GM12801 (cell line): ENCODE measurements around the gene SLC9A6.

Experiments used
- TF ChIP-seq, protein P1 (sequence below): IDR thresholded peaks from one replicate; pipeline ENCODE4 v1.5.1; 2011; ENCODE audit warnings: control low read depth; ENCODE audit not compliant: insufficient read length; ENCODE audit errors: extremely low read depth

The SLC9A6 gene

DNA sequence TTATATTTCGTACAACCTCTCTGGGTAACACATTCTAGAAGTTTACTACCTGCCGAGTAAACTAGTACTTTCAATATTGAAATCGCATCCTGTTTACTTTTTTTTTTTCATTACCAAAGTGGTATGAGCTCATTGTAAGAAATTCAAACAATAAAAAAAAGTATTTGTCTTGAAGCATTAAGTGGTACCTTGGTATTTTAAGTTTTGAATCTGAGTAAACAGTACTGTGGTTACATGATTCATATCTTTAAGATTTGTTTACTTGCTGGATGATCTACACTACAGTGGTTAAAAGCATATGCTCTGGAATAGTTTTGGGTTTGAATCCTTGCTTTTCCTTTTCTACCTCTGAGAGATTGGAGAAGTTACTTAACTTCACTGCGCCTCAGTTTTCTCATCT is 7.6 kb upstream of the SLC9A6 start:
- TF ChIP-seq, protein P1, sequence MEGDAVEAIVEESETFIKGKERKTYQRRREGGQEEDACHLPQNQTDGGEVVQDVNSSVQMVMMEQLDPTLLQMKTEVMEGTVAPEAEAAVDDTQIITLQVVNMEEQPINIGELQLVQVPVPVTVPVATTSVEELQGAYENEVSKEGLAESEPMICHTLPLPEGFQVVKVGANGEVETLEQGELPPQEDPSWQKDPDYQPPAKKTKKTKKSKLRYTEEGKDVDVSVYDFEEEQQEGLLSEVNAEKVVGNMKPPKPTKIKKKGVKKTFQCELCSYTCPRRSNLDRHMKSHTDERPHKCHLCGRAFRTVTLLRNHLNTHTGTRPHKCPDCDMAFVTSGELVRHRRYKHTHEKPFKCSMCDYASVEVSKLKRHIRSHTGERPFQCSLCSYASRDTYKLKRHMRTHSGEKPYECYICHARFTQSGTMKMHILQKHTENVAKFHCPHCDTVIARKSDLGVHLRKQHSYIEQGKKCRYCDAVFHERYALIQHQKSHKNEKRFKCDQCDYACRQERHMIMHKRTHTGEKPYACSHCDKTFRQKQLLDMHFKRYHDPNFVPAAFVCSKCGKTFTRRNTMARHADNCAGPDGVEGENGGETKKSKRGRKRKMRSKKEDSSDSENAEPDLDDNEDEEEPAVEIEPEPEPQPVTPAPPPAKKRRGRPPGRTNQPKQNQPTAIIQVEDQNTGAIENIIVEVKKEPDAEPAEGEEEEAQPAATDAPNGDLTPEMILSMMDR, result no peak

DNA sequence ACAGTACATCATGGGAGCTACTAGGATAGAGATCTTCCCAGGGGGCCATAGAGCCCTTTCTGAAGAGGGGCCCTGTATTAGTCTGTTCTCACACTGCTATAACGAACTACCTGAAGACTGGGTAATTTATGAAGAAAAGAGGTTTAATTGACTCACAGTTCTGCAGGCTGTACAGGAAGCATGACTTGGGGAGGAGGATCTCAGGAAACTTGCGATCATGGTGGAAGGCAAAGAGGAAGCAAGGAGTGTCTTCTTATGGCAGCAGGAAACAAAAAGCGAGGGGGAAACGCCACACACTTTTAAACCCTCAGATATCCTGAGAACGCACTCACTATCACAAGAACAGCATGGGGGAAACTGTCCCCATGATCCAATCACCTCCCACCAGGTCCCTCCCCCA is 4.2 kb upstream of the SLC9A6 start:
- TF ChIP-seq, protein P1, result no peak

DNA sequence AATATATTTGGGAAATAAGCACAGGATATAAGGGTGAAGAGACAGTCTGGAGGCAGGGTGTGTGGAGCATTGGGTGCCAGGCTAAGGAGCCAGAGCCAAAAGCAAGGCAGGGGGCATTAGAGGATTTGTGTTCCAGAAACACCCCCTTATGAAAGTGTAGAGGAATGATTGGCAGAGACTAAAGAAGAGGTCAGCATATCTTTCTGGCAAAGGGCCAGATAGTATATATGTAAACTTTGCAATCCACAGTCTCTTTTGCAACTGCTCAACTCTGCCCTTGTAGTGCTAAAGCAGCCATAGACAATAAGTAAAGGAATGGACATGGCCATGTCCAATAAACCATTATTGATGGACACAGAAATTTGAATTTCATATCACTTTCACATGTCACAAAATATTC is 3.6 kb upstream of the SLC9A6 start:
- TF ChIP-seq, protein P1, result no peak

DNA sequence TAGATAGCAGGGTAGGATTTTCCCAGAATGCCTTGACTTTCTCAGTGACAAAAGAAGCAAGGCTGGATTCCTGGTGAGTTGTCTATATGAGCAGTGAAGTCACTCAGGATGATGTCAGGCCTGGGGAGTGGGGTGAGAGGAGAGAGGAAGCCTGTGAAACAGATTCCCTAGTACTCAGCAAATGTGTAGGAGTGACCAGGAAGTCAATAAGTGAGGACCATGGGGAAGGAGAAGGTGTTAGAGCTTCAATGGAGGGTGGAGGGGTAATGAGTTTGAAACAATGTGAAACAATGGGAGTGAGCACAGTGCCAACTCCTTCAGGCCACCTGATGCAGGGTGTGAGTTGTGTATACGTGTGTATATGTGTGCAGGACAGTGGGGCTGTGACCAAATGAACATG is 2.4 kb upstream of the SLC9A6 start:
- TF ChIP-seq, protein P1, result no peak

DNA sequence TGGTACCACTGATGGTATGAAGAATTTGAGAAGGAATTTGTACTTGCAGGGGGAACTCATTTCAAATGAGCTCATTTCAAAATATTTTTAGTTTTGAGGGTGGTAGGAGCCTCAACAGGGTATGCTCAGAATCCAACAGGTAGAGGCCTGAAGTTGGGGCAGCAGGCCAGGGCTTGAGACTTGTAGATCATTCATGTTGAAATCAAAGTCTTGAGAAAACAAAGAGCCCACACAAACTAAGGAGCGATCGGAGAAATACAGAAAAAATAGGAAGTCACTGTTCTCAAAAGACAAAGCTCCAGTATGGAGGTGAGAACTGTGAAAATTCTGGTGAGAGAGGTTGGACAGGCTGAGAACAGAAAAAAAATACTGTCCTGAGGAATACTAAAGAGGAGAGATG is 979 bp upstream of the SLC9A6 start:
- TF ChIP-seq, protein P1, result no peak

DNA sequence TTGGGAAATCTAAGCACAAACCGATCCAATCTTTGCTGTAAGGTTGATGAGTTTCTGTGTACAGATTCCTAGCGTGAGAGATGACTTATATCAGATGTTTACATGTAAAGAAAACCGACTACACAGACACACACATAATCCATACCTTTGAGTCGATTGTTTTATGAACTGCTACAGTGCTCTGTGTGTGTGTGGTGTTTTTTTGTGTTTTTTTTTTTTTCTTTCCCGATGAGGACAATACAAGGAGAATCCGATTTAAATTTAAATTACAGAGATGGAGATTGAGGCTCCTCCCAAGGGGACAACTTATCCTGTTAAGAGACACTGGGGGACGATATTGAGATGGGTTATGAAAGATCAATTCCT is 461 bp upstream of the SLC9A6 start:
- TF ChIP-seq, protein P1, result no peak

DNA sequence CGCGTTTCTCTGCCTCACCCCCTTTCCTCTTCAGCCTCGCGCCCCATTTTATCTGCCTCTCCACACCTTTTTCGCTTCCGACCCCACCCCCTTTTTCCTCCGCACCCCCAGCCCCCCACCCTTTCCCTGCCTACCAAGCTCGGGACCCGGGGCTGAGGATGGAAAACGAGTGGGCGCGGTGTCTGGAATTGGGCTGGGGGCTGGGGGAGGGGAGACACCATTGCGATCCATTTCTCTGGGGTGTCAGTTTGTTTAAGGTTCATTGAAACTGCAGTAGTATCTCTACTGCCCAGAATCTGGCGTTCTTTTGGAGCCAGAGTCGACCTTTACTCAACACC is 707 bp downstream of the SLC9A6 start:
- TF ChIP-seq, protein P1, result no peak

DNA sequence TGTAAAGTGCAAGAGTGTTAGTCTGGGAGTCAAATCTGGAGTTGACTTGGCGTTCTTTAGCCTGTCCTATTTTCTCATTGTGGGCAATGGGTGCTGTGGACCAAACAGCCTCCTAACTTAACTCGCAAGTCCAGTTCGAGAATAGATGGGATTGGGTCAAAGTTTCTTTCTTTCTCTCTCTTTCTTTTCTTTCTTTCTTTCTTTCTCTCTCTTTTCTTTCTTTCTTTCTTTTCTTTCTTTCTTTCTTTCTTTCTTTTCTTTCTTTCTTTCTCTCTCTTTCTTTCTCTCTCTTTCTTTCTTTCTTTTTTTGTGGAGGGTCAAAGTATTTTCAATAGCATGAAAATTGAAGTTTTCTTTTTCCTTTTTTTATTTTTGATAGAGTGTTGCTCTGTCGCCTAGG is 3.0 kb downstream of the SLC9A6 start:
- TF ChIP-seq, protein P1, result no peak
